IMR-90 (cell line): ENCODE measurements around the gene WWC1. TPM values are rescaled to one million over a fixed set of nuclear protein-coding genes. Genes with fewer than 3 reads are reported as not detected.
A peak's percentile ranks its signal among the peaks of the same experiment; 100 is the strongest.

ENCODE experiments used
- ATAC-seq: fragments of 200-7000 bp; cut with Tn5 transposase; 2 replicates; pipeline ENCODE4 v1.9.1; 2020; ENCODE audit warnings: low read depth, mild to moderate bottlenecking, moderate library complexity
- BruUV-seq: library from RNA; stranded (reverse); fragments of 400-500 nt; replicated peaks from 2 replicates; lab custom pipeline; 2021; lab: Mats Ljungman, UMichigan
- CTCF ChIA-PET: fragments of 300-600 bp; formaldehyde crosslinking; extraction: SDS; loops from one replicate; lab custom pipeline; 2021; ENCODE audit warnings: antibody characterized with exemption; lab: Yijun Ruan, JAX
- POLR2A ChIA-PET: fragments of 300-600 bp; sonication (Branson Sonifier 250); formaldehyde crosslinking; loops from one replicate; lab custom pipeline; 2022; ENCODE audit warnings: antibody characterized with exemption; ENCODE audit not compliant: unreplicated experiment; lab: Charles Lee
- DNase-seq: peaks from one replicate; pipeline ENCODE4 v3.0.0; 2013
- H2AFZ ChIP-seq: replicated peaks from 2 replicates; pipeline ENCODE3; 2013; ENCODE audit warnings: low read length, mild to moderate bottlenecking; ENCODE audit not compliant: poor library complexity
- H2AK5ac ChIP-seq: 2 replicates; pipeline ENCODE4 v1.6.1; 2013; ENCODE audit warnings: low read depth, low read length, inconsistent platforms
- H2AK9ac ChIP-seq: replicated peaks from 2 replicates; pipeline ENCODE3; 2013; ENCODE audit warnings: mild to moderate bottlenecking, low read depth, low read length, moderate library complexity; ENCODE audit not compliant: poor library complexity
- H2BK120ac ChIP-seq: 2 replicates; pipeline ENCODE4 v1.6.1; 2013; ENCODE audit warnings: low read depth, low read length, inconsistent platforms
- H2BK15ac ChIP-seq: 3 replicates; pipeline ENCODE4 v1.6.1; 2013; ENCODE audit warnings: low read depth, low read length, inconsistent platforms
- H2BK20ac ChIP-seq: 2 replicates; pipeline ENCODE4 v1.6.1; 2013; ENCODE audit warnings: low read depth, mild to moderate bottlenecking, inconsistent platforms, low read length, moderate library complexity
- H2BK5ac ChIP-seq: 2 replicates; pipeline ENCODE4 v1.6.1; 2013; ENCODE audit warnings: mild to moderate bottlenecking, low read depth, low read length, inconsistent platforms; ENCODE audit not compliant: poor library complexity, severe bottlenecking
- H3K14ac ChIP-seq: replicated peaks from 2 replicates; pipeline ENCODE4 v1.6.1; 2013; ENCODE audit warnings: low read depth, low read length, inconsistent platforms
- H3K18ac ChIP-seq: 2 replicates; pipeline ENCODE4 v1.6.1; 2013; ENCODE audit warnings: low read depth, low read length, control low read depth
- H3K23ac ChIP-seq: 2 replicates; pipeline ENCODE4 v1.6.1; 2013; ENCODE audit warnings: low read depth, low read length, inconsistent platforms
- H3K27ac ChIP-seq: 2 replicates; pipeline ENCODE4 v1.5.1; 2013; ENCODE audit warnings: mild to moderate bottlenecking, control low read depth, low read length; ENCODE audit not compliant: insufficient read depth
- H3K27me3 ChIP-seq: 2 replicates; pipeline ENCODE4 v1.6.1; 2013; ENCODE audit warnings: low read length; ENCODE audit not compliant: control insufficient read depth, insufficient read depth
- H3K36me3 ChIP-seq: 2 replicates; pipeline ENCODE4 v1.6.1; 2013; ENCODE audit warnings: low read length, mixed read lengths; ENCODE audit not compliant: control insufficient read depth, insufficient read depth
- H3K4ac ChIP-seq: 2 replicates; pipeline ENCODE4 v1.6.1; 2013; ENCODE audit warnings: low read depth, low read length, inconsistent platforms
- H3K4me1 ChIP-seq: 2 replicates; pipeline ENCODE4 v1.6.1; 2013; ENCODE audit warnings: low read length, mixed read lengths; ENCODE audit not compliant: control insufficient read depth, insufficient read depth
- H3K4me2 ChIP-seq: 2 replicates; pipeline ENCODE4 v1.6.1; 2013; ENCODE audit warnings: low read depth, mild to moderate bottlenecking, control low read depth, low read length, moderate library complexity
- H3K4me3 ChIP-seq: 2 replicates; pipeline ENCODE4 v1.5.1; 2013; ENCODE audit warnings: low read depth, mild to moderate bottlenecking, control low read depth, low read length, moderate library complexity; ENCODE audit not compliant: insufficient read depth
- H3K56ac ChIP-seq: 2 replicates; pipeline ENCODE4 v1.6.1; 2013; ENCODE audit warnings: low read length, inconsistent platforms; ENCODE audit not compliant: insufficient read depth; ENCODE audit errors: extremely low read depth
- H3K79me1 ChIP-seq, 2 experiments: 2 replicates each; pipeline ENCODE4 v1.6.1; 2013; ENCODE audit warnings: low read length in 2 of 2, inconsistent platforms in 1 of 2, low read depth in 1 of 2
- H3K9ac ChIP-seq: 2 replicates; pipeline ENCODE4 v1.6.1; 2013; ENCODE audit warnings: low read depth, low read length, control low read depth
- H3K9me1 ChIP-seq: 2 replicates; pipeline ENCODE4 v1.6.1; 2013; ENCODE audit warnings: low read length, inconsistent platforms; ENCODE audit not compliant: insufficient read depth
- H3K9me3 ChIP-seq: 2 replicates; pipeline ENCODE4 v1.6.1; 2013; ENCODE audit warnings: low read length; ENCODE audit not compliant: control insufficient read depth, insufficient read depth
- H4K20me1 ChIP-seq: 2 replicates; pipeline ENCODE4 v1.6.1; 2013; ENCODE audit warnings: low read length, inconsistent platforms; ENCODE audit not compliant: insufficient read depth
- H4K5ac ChIP-seq: 2 replicates; pipeline ENCODE4 v1.6.1; 2013; ENCODE audit warnings: mild to moderate bottlenecking, low read depth, low read length, control low read depth
- H4K8ac ChIP-seq, 2 experiments: 2 replicates each; pipeline ENCODE4 v1.6.1; 2013; ENCODE audit warnings: low read depth in 2 of 2, low read length in 2 of 2, control low read depth in 1 of 2, inconsistent platforms in 1 of 2
- H4K91ac ChIP-seq: 2 replicates; pipeline ENCODE4 v1.6.1; 2013; ENCODE audit warnings: low read depth, low read length, inconsistent platforms; ENCODE audit not compliant: insufficient read depth
- BHLHE40 ChIP-seq: fragments of 150-350 bp; IDR thresholded peaks from 2 replicates; pipeline ENCODE4 v1.6.1; 2016; ENCODE audit warnings: mild to moderate bottlenecking, low read depth, low read length
- CHD1 ChIP-seq: IDR thresholded peaks from 2 replicates; pipeline ENCODE4 v1.6.1; 2012; ENCODE audit warnings: low read depth, low read length, improper control_type of control experiment
- FOS ChIP-seq: fragments of 150-350 bp; IDR thresholded peaks from 2 replicates; pipeline ENCODE4 v1.6.1; 2016; ENCODE audit warnings: low read depth, low read length
- MAFK ChIP-seq: IDR thresholded peaks from 2 replicates; pipeline ENCODE4 v1.6.1; 2012; ENCODE audit warnings: low read depth, low read length, improper control_type of control experiment
- MXI1 ChIP-seq: IDR thresholded peaks from 2 replicates; pipeline ENCODE4 v1.6.1; 2012; ENCODE audit warnings: low read depth, mild to moderate bottlenecking, low read length, moderate library complexity, borderline replicate concordance
- NFE2L2 ChIP-seq: fragments of 150-350 bp; IDR thresholded peaks from 2 replicates; pipeline ENCODE4 v1.6.1; 2016; ENCODE audit warnings: low read depth, mild to moderate bottlenecking, low read length
- POLR2A ChIP-seq: IDR thresholded peaks from 2 replicates; pipeline ENCODE4 v1.6.1; 2012; ENCODE audit warnings: mild to moderate bottlenecking, low read depth, low read length
- RAD21 ChIP-seq: IDR thresholded peaks from 2 replicates; pipeline ENCODE4 v1.6.1; 2012; ENCODE audit warnings: low read length, improper control_type of control experiment
- RFX5 ChIP-seq: IDR thresholded peaks from 2 replicates; pipeline ENCODE4 v1.8.0; 2012; ENCODE audit warnings: low read depth, mild to moderate bottlenecking, low read length, moderate library complexity
- SMC3 ChIP-seq: fragments of 150-350 bp; IDR thresholded peaks from 2 replicates; pipeline ENCODE4 v1.6.1; 2016; ENCODE audit warnings: low read depth, mild to moderate bottlenecking, antibody characterized with exemption, low read length, moderate library complexity
- WGBS, 2 experiments: methylation state at CpG; one replicate each; pipeline versions ENCODE4 v1.1.5 to v1.1.7; 2013; ENCODE audit warnings: missing lambda C conversion rate in 2 of 2; ENCODE audit not compliant: insufficient read length in 1 of 2; ENCODE audit errors: extremely low coverage in 2 of 2; 5-methylcytosine and 5-hydroxymethylcytosine counted together
- dilution Hi-C: fragments of 300-500 bp; cut with HindIII; formaldehyde crosslinking; loops from one replicate; pipeline ENCODE4 v1.14.3; 2018; ENCODE audit warnings: low sequenced_read_pairs; ENCODE audit not compliant: unreplicated experiment
- in situ Hi-C: fragments of 300-500 bp; cut with MboI; formaldehyde crosslinking; loops from 3 replicates; pipeline ENCODE4 v1.14.3; 2019; ENCODE audit warnings: low sequenced_read_pairs, inconsistent platforms, mixed read lengths
- intact Hi-C: fragments of 100-400 bp; cut with micrococcal nuclease; formaldehyde crosslinking; loops from 2 replicates; pipeline ENCODE4 v1.10.0; 2022
- polyA plus RNA-seq, 3 experiments: library from polyadenylated mRNA; depleted of rRNA; stranded (reverse); fragments of >200 nt; gene quantifications; 2 replicates each; pipeline ENCODE4 v1.2.3, GENCODE V29; 2012; ENCODE audit warnings: low replicate concordance in 1 of 3
- total RNA-seq: library from RNA; depleted of rRNA; stranded (reverse); fragments of >200 nt; gene quantifications from 2 replicates; pipeline ENCODE4 v1.2.3, GENCODE V29; 2012
- TF ChIP-seq, protein P1 (sequence below): fragments of 150-350 bp; IDR thresholded peaks from 2 replicates; pipeline ENCODE4 v1.6.1; 2016; ENCODE audit warnings: low read depth, mild to moderate bottlenecking, low read length, moderate library complexity, borderline replicate concordance
- TF ChIP-seq, protein P2 (sequence below): fragments of 150-350 bp; IDR thresholded peaks from 2 replicates; pipeline ENCODE4 v1.6.1; 2017; ENCODE audit warnings: mild to moderate bottlenecking, antibody characterized with exemption, low read length, low read depth

WWC1 gene
- total and polyA plus RNA-seq, 2 of the 4 experiments (the other 2 are of a cell fraction), result 9.1 to 10.3 TPM

DNA sequence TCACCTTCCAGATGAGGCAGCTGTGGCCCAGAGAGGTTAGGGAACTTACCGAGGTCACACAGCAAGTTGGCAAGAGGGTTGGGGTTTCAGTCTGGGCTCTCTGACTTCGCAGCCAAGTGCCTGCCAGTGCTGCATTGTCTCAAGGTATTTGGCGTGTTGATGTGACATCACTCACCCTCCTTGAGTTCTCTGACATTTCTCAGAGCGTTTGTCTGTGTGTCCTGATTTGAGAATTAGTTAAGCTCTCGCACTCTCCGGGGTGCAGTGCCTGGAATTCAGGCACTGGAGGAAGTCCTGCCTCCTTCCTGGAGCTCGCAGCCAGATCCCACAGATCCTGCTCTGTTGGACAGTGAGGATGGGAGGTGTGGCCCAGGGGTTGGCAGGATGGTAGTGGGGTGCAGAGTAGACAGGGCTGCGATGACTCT, 25.7 kb downstream of the WWC1 start:
- peaks cover 29% of the 10 kb centered on the region for H3K4me1 ChIP-seq
- H2BK15ac ChIP-seq, result peak overlapping the region; percentile 91
- H3K9ac ChIP-seq, result peak overlapping the region; percentile 40
- peak overlapping the region; percentile 94 for H2BK20ac ChIP-seq
- H2BK5ac ChIP-seq, result peak overlapping the region; percentile 95
- intact Hi-C loops, result no loop called here
- DNase-seq (no peak), ATAC-seq (peak; percentile 31)
- peak overlapping the region; percentile 62 for H4K5ac ChIP-seq
- peak overlapping the region; percentile 96 for H2AK5ac ChIP-seq
- H3K79me1 ChIP-seq, result peaks cover 19 to 47% of the 10 kb centered on the region in 2 experiments; a peak in 3 of 4 replicates
- no peaks in the 10 kb centered on the region for H3K27me3 ChIP-seq
- no peaks in the 10 kb centered on the region for H3K9me3 ChIP-seq
- ChIA-PET POLR2A (no interaction called here), CTCF (interaction anchor here (1.1 kb wide), 1 partner anchor 22 kb away, joined by 3 read pairs; no protein-coding TSS in a partner anchor)
- H2BK120ac ChIP-seq, result peak overlapping the region; percentile 99
- peak overlapping the region; percentile 57 to 82 for H4K8ac ChIP-seq
- H3K4ac ChIP-seq, result peak overlapping the region; percentile 97
- dilution Hi-C loops, result no loop called here
- no peaks in the 10 kb centered on the region for H4K20me1 ChIP-seq
- in situ Hi-C loops, result no loop called here
- peak overlapping the region; percentile 87 for H3K27ac ChIP-seq
- peak overlapping the region; percentile 97 for H2AK9ac ChIP-seq
- 67% methylated on average over 1 of the region's 8 CpGs; no CpG with 5 or more reads in 1 of the 2 experiments for WGBS, 2 experiments
- peak overlapping the region; percentile 58 for H3K18ac ChIP-seq
- H3K23ac ChIP-seq, result peak overlapping the region; percentile 89
- peak overlapping the region; percentile 94 for H3K14ac ChIP-seq
- H2AFZ ChIP-seq, result peak overlapping the region; percentile 71
- peak overlapping the region; percentile 98 for H4K91ac ChIP-seq
- H3K9me1 ChIP-seq, result peaks cover 29% of the 10 kb centered on the region
- TF ChIP-seq, protein P1, sequence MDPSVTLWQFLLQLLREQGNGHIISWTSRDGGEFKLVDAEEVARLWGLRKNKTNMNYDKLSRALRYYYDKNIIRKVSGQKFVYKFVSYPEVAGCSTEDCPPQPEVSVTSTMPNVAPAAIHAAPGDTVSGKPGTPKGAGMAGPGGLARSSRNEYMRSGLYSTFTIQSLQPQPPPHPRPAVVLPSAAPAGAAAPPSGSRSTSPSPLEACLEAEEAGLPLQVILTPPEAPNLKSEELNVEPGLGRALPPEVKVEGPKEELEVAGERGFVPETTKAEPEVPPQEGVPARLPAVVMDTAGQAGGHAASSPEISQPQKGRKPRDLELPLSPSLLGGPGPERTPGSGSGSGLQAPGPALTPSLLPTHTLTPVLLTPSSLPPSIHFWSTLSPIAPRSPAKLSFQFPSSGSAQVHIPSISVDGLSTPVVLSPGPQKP, result no peak
- TF ChIP-seq SMC3 (no peak), BHLHE40 (no peak), CHD1 (no peak), RAD21 (no peak), FOS (no peak), MXI1 (no peak), MAFK (no peak), POLR2A (no peak), NFE2L2 (no peak), RFX5 (no peak)
- TF ChIP-seq, protein P2, sequence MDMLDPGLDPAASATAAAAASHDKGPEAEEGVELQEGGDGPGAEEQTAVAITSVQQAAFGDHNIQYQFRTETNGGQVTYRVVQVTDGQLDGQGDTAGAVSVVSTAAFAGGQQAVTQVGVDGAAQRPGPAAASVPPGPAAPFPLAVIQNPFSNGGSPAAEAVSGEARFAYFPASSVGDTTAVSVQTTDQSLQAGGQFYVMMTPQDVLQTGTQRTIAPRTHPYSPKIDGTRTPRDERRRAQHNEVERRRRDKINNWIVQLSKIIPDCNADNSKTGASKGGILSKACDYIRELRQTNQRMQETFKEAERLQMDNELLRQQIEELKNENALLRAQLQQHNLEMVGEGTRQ, result no peak
- peak overlapping the region; percentile 77 for H3K56ac ChIP-seq
- H3K4me3 ChIP-seq, result no peak overlapping the region
- BruUV-seq, result no TSS peak
- H3K4me2 ChIP-seq, result peak overlapping the region; percentile 3; the same call in 1 of the 2 replicates
- no peaks in the 10 kb centered on the region for H3K36me3 ChIP-seq
